Sigmoid colon (tissue), 7 donors: Measurements from ENCODE around the gene HAO1. TPM values are rescaled to one million over a fixed set of nuclear protein-coding genes. Genes with fewer than 3 reads are reported as not detected.
A peak's percentile ranks its signal among the peaks of the same experiment; 100 is the strongest.

Experiments used
- DNase-seq: peaks from one replicate; pipeline ENCODE4 v3.0.0-alpha.2; 2019
- H3K27ac ChIP-seq, 4 donors: fragments of 200-600 bp; sonication (generic); one replicate each; pipeline ENCODE4 v1.5.1; 2016 to 2019; ENCODE audit warnings: mild to moderate bottlenecking in 1 of 4
- H3K27me3 ChIP-seq, 3 donors: fragments of 200-600 bp; sonication (generic); one replicate each; pipeline ENCODE4 v1.5.1; 2019; ENCODE audit warnings: mild to moderate bottlenecking in 1 of 3
- H3K36me3 ChIP-seq, 4 donors: fragments of 200-600 bp; sonication (generic); one replicate each; pipeline ENCODE4 v1.5.1; 2016 to 2019
- H3K4me1 ChIP-seq, 4 donors: fragments of 200-600 bp; sonication (generic); one replicate each; pipeline ENCODE4 v1.5.1; 2017 to 2019
- H3K4me3 ChIP-seq, 4 donors: fragments of 200-600 bp; sonication (generic); one replicate each; pipeline ENCODE4 v1.5.1; 2017 to 2019; ENCODE audit warnings: mild to moderate bottlenecking in 2 of 4, moderate library complexity in 1 of 4
- H3K9me3 ChIP-seq, 4 donors: fragments of 200-600 bp in 3 of 4; sonication (generic) in 3 of 4; one replicate each; pipeline versions ENCODE4 v1.5.1 to v1.6.1; 2013 to 2019
- EP300 ChIP-seq, 4 donors: sonication (generic); formaldehyde crosslinking; IDR thresholded peaks; one replicate each; pipeline ENCODE4 v1.6.1; 2017; ENCODE audit warnings: antibody characterized with exemption in 4 of 4
- POLR2A ChIP-seq, 2 donors: fragments of 450-650 bp; IDR thresholded peaks; one replicate each; pipeline ENCODE4 v1.6.1; 2016; ENCODE audit warnings: antibody characterized with exemption in 2 of 2, mild to moderate bottlenecking in 2 of 2, moderate library complexity in 2 of 2
- POLR2AphosphoS5 ChIP-seq, 4 donors: sonication (generic); formaldehyde crosslinking; IDR thresholded peaks; one replicate each; pipeline ENCODE4 v1.6.1; 2017; ENCODE audit warnings: antibody characterized with exemption in 4 of 4
- WGBS, 2 donors: extraction: QIAGEN DNeasy Blood & Tissue Kit; methylation state at CpG; one replicate each; pipeline ENCODE4 v1.1.7; 2013; 5-methylcytosine and 5-hydroxymethylcytosine counted together
- intact Hi-C: fragments of 100-400 bp; cut with DNase I; formaldehyde crosslinking; loops from one replicate; pipeline ENCODE4 v1.15.1; 2023
- polyA plus RNA-seq, 3 donors: library from polyadenylated mRNA; stranded (reverse); fragments of 200-250 nt; gene quantifications; one replicate each; pipeline ENCODE4 v1.2.3, GENCODE V29; 2013
- total RNA-seq, 4 donors: library from RNA; depleted of rRNA; stranded (reverse); fragments of >200 nt; gene quantifications; one replicate each; pipeline ENCODE4 v1.1.0, GENCODE V29; 2016
- TF ChIP-seq, protein P1 (sequence below), 4 experiments: fragments of 450-650 bp in 3 of 4; fragments of 200-600 bp in 1 of 4; IDR thresholded peaks; one replicate each; pipeline ENCODE4 v1.5.1; 2016 to 2019; ENCODE audit warnings: antibody characterized with exemption in 4 of 4, mild to moderate bottlenecking in 3 of 4, moderate library complexity in 2 of 4
- donor health status: healthy with polysubstance abuse.
- donor health status: Bipolar disorder and iron deficiency.
- donor health status: healthy.

The HAO1 gene
- total and polyA plus RNA-seq, 7 donors: not detected

DNA sequence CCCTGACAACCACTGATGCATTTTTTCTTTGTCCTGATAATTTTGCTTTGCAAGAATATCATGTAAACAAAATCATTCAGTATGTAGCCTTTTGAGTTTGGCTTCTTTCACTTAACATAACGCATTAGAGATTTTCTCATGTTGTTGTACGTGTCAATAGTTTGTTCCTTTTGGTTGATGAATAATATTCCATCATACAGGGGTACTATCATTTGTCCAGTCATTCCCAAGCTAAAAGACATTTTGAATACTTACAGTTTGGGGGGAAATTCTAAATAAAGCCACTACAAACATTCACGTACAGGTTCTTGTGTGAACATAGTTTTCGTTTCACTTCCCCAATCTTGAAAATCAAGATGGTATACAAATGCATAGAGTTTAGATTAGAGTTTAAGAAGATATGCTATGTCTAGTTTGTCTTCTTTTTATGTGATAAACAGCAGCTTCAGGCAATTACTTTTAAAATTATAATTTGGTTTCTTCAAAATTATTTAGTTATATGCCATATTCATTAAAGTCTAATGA is 5.2 kb downstream of the HAO1 start:
- Histone ChIP-seq H3K4me3 (no peak overlapping the region), H3K27ac (no peak overlapping the region), H3K9me3 (no peaks in the 10 kb centered on the region), H3K4me1 (peaks cover 0 to 8% (median 3%) of the 10 kb centered on the region in 4 donors), H3K36me3 (no peaks in the 10 kb centered on the region), H3K27me3 (no peaks in the 10 kb centered on the region)
- TF ChIP-seq POLR2AphosphoS5 (IDR thresholded peaks at IDR 0.05) (no peak), POLR2A (IDR thresholded peaks at IDR 0.05) (no peak), EP300 (IDR thresholded peaks at IDR 0.05) (no peak)
- TF ChIP-seq, protein P1, sequence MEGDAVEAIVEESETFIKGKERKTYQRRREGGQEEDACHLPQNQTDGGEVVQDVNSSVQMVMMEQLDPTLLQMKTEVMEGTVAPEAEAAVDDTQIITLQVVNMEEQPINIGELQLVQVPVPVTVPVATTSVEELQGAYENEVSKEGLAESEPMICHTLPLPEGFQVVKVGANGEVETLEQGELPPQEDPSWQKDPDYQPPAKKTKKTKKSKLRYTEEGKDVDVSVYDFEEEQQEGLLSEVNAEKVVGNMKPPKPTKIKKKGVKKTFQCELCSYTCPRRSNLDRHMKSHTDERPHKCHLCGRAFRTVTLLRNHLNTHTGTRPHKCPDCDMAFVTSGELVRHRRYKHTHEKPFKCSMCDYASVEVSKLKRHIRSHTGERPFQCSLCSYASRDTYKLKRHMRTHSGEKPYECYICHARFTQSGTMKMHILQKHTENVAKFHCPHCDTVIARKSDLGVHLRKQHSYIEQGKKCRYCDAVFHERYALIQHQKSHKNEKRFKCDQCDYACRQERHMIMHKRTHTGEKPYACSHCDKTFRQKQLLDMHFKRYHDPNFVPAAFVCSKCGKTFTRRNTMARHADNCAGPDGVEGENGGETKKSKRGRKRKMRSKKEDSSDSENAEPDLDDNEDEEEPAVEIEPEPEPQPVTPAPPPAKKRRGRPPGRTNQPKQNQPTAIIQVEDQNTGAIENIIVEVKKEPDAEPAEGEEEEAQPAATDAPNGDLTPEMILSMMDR (IDR thresholded peaks at IDR 0.05): no peak
- WGBS, 2 donors: 67 to 75% methylated on average over 4 of the region's 4 CpGs
- intact Hi-C loops: loop anchor here (5.0 to 10.0 kb wide), 2 partner anchors 47 to 80 kb away; partner anchors contain the start of gene TMX4
- no peak for DNase-seq

DNA sequence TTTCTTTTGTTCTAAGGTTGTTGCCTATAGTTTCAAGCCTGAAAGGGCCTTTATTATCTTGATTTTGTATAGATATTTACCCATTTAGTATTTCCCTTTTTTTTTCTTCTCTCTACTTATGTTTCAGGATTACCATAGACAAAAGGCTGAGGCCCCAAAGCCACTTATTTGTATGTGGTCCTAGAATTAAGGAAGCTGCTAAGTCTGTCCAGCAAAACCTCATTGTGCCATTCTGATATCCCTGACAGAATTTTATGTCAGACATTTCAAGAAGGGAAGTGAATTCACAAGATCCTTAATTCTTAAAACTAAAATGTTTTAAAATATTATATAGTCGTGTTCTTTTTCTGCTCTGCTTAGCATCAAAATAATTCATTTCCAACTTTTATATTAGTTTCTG is 6.9 kb downstream of the HAO1 start:
- Histone ChIP-seq H3K27ac (no peak overlapping the region), H3K36me3 (no peaks in the 10 kb centered on the region), H3K27me3 (no peaks in the 10 kb centered on the region), H3K9me3 (no peaks in the 10 kb centered on the region), H3K4me3 (no peak overlapping the region), H3K4me1 (peaks cover 0 to 8% (median 3%) of the 10 kb centered on the region in 4 donors)
- TF ChIP-seq POLR2AphosphoS5 (IDR thresholded peaks at IDR 0.05) (no peak), POLR2A (IDR thresholded peaks at IDR 0.05) (no peak), EP300 (IDR thresholded peaks at IDR 0.05) (no peak)
- DNase-seq: no peak
- WGBS, 2 donors: 83 to 87% methylated on average over 1 of the region's 1 CpG
- intact Hi-C loops: loop anchor here (10.0 kb wide), 1 partner anchor 81 kb away; the partner anchor contains the start of gene TMX4

DNA sequence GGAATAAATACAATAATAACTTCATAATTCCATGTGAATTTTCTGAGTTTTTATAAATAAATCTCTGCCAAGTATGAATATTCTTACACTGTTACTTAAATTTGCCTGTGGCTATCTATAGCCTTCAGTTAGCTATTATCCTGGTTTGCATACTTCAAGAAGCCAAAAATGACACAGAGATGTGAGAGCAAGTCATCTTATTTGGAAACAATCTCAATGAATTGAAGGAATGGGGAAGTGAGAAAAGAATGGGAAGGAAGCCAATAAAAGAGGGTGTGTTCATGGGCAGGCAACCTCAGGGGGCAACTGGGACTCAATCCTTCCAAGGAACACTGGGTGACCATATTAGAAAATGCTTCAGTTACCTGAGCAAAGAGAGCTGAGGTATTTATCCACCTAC is 9.9 kb downstream of the HAO1 start:
- Histone ChIP-seq H3K4me1 (peaks cover 0 to 4% (median 0%) of the 10 kb centered on the region in 4 donors), H3K4me3 (no peak overlapping the region), H3K9me3 (no peaks in the 10 kb centered on the region), H3K27me3 (no peaks in the 10 kb centered on the region), H3K36me3 (no peaks in the 10 kb centered on the region), H3K27ac (no peak overlapping the region)
- intact Hi-C loops: loop anchor here (10.0 kb wide), 1 partner anchor 84 kb away; the partner anchor contains the start of gene TMX4
- TF ChIP-seq, protein P1 (IDR thresholded peaks at IDR 0.05): no peak
- TF ChIP-seq POLR2AphosphoS5 (IDR thresholded peaks at IDR 0.05): no peak
- TF ChIP-seq POLR2A (IDR thresholded peaks at IDR 0.05): no peak
- TF ChIP-seq EP300 (IDR thresholded peaks at IDR 0.05): no peak
- DNase-seq: no peak

DNA sequence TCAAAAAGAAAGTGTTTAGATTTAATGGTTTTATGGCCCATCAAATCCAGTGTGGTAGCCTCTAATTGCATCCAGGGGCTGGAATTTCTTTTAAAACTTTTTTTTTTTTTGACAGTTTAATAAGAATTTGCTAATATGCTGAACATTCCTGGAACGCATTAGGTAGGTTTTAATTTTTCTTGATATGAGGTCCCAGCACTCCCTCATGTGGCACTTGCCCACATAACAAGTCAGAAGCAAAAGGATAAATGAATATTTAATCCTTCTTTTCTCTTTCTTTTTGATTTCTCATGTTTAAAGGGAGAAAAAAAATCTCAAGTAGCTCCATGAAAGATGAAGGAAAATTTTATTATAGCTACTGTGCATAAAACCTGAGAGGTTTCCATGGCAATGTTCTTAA is 13.5 kb downstream of the HAO1 start:
- TF ChIP-seq, protein P1 (IDR thresholded peaks at IDR 0.05): peak in 1 of 4 experiments; percentile 31
- no peak for TF ChIP-seq EP300 (IDR thresholded peaks at IDR 0.05)
- no peak for DNase-seq
- peaks cover 0 to 10% (median 8%) of the 10 kb centered on the region in 4 donors for H3K4me1 ChIP-seq
- H3K36me3 ChIP-seq: no peaks in the 10 kb centered on the region
- H3K4me3 ChIP-seq: no peak overlapping the region
- intact Hi-C loops: loop anchor here (10.0 kb wide), 1 partner anchor 1162 kb away; the partner anchor contains the start of gene BMP2
- WGBS, 2 donors: 15 to 23% methylated on average over 1 of the region's 1 CpG
- no peaks in the 10 kb centered on the region for H3K27me3 ChIP-seq
- no peak overlapping the region for H3K27ac ChIP-seq
- no peaks in the 10 kb centered on the region for H3K9me3 ChIP-seq

DNA sequence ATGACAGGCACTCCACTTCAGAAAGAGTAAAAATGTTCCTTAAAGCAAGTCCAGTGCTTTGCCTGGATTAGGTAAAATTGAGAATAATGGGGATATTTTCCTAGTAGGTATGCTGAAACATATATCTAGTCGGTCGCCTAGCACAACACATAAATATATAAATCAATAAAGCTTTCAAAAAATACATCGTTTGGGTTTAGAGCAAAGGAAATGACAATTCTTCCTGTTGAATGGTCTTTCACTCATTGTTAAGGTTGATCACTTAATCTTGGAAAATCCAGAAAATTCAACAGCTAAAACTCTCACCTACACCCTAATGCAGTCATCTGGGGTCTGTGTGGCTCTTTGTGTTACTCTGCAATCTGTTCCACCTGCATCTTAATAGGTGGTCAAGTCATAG is 13.9 kb downstream of the HAO1 start:
- Histone ChIP-seq H3K27ac (no peak overlapping the region), H3K9me3 (no peaks in the 10 kb centered on the region), H3K36me3 (no peaks in the 10 kb centered on the region), H3K4me3 (no peak overlapping the region), H3K27me3 (no peaks in the 10 kb centered on the region), H3K4me1 (peaks cover 0 to 10% (median 8%) of the 10 kb centered on the region in 4 donors)
- DNase-seq: no peak
- intact Hi-C loops: loop anchor here (10.0 kb wide), 1 partner anchor 1162 kb away; the partner anchor contains the start of gene BMP2
- no peak for TF ChIP-seq POLR2AphosphoS5 (IDR thresholded peaks at IDR 0.05)
- WGBS, 2 donors: 50 to 66% methylated on average over 3 of the region's 3 CpGs
